ENCODE data around the gene CC2D2A. TPM values are rescaled to one million over a fixed set of nuclear protein-coding genes. Genes with fewer than 3 reads are reported as not detected.

CC2D2A gene
- total RNA-seq, 1 experiment from 2014 or later = 13.0 TPM

GRCh38 chr4:15648600-15648999 is 178.9 kb downstream of the CC2D2A start:
- Histone ChIP-seq H3K9ac (ENCODE audit: low read length) (no peak overlapping the region), H4K20me1 (ENCODE audit: insufficient read depth) (no peaks in the 10 kb centered on the region), H3K27ac (ENCODE audit: low read depth, low read length) (no peak overlapping the region), H3K9me3 (ENCODE audit: control insufficient read depth in 1 of 2, insufficient read depth in 1 of 2, low read depth in 1 of 2, low read length in 2 of 2) (no peaks in the 10 kb centered on the region), H3K4me2 (ENCODE audit: low read length) (no peak overlapping the region), H3K36me3 (ENCODE audit: control insufficient read depth in 1 of 2, insufficient read depth in 2 of 2, low read length in 2 of 2) (no peaks in the 10 kb centered on the region), H3K9me2 (ENCODE audit: insufficient read depth) (no peaks in the 10 kb centered on the region), H3K4me3 (replicated peaks in 1 of 2; ENCODE audit: low read depth in 1 of 2, low read length in 2 of 2) (no peak overlapping the region), H3K79me2 (ENCODE audit: insufficient read depth, low read length) (peaks cover 81% of the 10 kb centered on the region), H3K4me1 (ENCODE audit: control insufficient read depth in 1 of 2, insufficient read depth in 2 of 2, low read length in 2 of 2) (peaks cover 5 to 11% of the 10 kb centered on the region in 2 experiments), H3K27me3 (ENCODE audit: insufficient read depth, low read length) (no peaks in the 10 kb centered on the region), H2AFZ (ENCODE audit: low read depth, low read length, poor library complexity, severe bottlenecking) (no peak overlapping the region)
- intact Hi-C loops (cut with micrococcal nuclease) = no loop called here
- ATAC-seq = no peak
- RAD21 ChIA-PET (ENCODE audit: low non-redundant PET in 1 of 2, low total read pairs in 2 of 2, uncharacterized antibody in 2 of 2, unreplicated experiment in 2 of 2) = no interaction called here
- DNase-seq (ENCODE audit: low read depth, low spot score) = no peak
- no peak for TF ChIP-seq EZH2 (IDR thresholded peaks at IDR 0.05)
- TF ChIP-seq YY1 (IDR thresholded peaks at IDR 0.05; ENCODE audit: extremely low read depth, insufficient replicate concordance, low read depth, low read length) = no peak
- no peak for TF ChIP-seq SIN3A (IDR thresholded peaks at IDR 0.05; ENCODE audit: low read depth)
- no peak for TF ChIP-seq MAX (IDR thresholded peaks at IDR 0.05)
- TF ChIP-seq ELF1 (IDR thresholded peaks at IDR 0.05; ENCODE audit: borderline replicate concordance, low read depth) = no peak
- no peak for TF ChIP-seq ZBTB33 (IDR thresholded peaks at IDR 0.05; ENCODE audit: extremely low read depth, insufficient replicate concordance, low read length)
- TF ChIP-seq ZNF274 (IDR thresholded peaks at IDR 0.05; ENCODE audit: low read depth, low read length) = no peak
- TF ChIP-seq CBX3 (IDR thresholded peaks at IDR 0.05; ENCODE audit: low read depth) = no peak
- TF ChIP-seq CEBPB (IDR thresholded peaks at IDR 0.05; ENCODE audit: low read depth) = no peak
- TF ChIP-seq EZH2phosphoT487 (IDR thresholded peaks at IDR 0.05; ENCODE audit: borderline replicate concordance) = no peak
- no TSS peak for BruUV-seq (replicated peaks)
- POLR2A ChIA-PET = no interaction called here
- CTCF ChIA-PET = interaction anchor here (1.4 kb wide), 1 partner anchor 169 kb away, joined by 7 read pairs; no protein-coding TSS in a partner anchor
